ENCODE data around the gene TSPEAR. TPM values are rescaled to one million over a fixed set of nuclear protein-coding genes. Genes with fewer than 3 reads are reported as not detected.

The TSPEAR gene
- total RNA-seq, 6 experiments from 2014 or later, result not detected

GRCh38 chr21:44484498-44485253 lies 226.7 kb downstream of the TSPEAR start:
- peak overlapping the region; percentile 87 to 93 (median 92) for H3K27ac ChIP-seq
- H3K36me3 ChIP-seq, result no peaks in the 10 kb centered on the region
- DNase-seq (peak in 1 of 3 donors; percentile 31), ATAC-seq (peak in 3 of 4 donors; percentile 11 to 40 (median 32))
- TF ChIP-seq CTCF (IDR thresholded peaks at IDR 0.05) (no peak), POLR2A (IDR thresholded peaks at IDR 0.05) (no peak)
- intact Hi-C loops (cut with DNase I), result no loop called here
- H3K27me3 ChIP-seq, result no peaks in the 10 kb centered on the region
- peak overlapping the region in 2 of 3 donors; percentile 53 to 66 for H3K4me3 ChIP-seq
- H3K4me1 ChIP-seq, result peaks cover 0 to 8% (median 3%) of the 10 kb centered on the region in 4 donors
- no peaks in the 10 kb centered on the region for H3K9me3 ChIP-seq
- WGBS (ENCODE audit: insufficient coverage, low coverage, low lambda C conversion rate, missing lambda C conversion rate), result 65% methylated on average over 15 of the region's 43 CpGs

GRCh38 chr21:44483288-44484237 lies 227.8 kb downstream of the TSPEAR start:
- no peak for TF ChIP-seq CTCF (IDR thresholded peaks at IDR 0.05)
- no peak for TF ChIP-seq POLR2A (IDR thresholded peaks at IDR 0.05)
- H3K27ac ChIP-seq, result peak overlapping the region; percentile 87 to 93 (median 92)
- H3K36me3 ChIP-seq, result no peaks in the 10 kb centered on the region
- peak overlapping the region; percentile 46 to 66 (median 53) for H3K4me3 ChIP-seq
- peak; percentile 5 to 39 (median 30) for ATAC-seq
- H3K27me3 ChIP-seq, result no peaks in the 10 kb centered on the region
- H3K4me1 ChIP-seq, result peaks cover 0 to 18% (median 7%) of the 10 kb centered on the region in 4 donors
- DNase-seq, result peak in 1 of 3 donors; percentile 50
- intact Hi-C loops (cut with DNase I), result no loop called here
- 46% methylated on average over 10 of the region's 28 CpGs for WGBS (ENCODE audit: insufficient coverage, low coverage, low lambda C conversion rate, missing lambda C conversion rate)
- H3K9me3 ChIP-seq, result no peaks in the 10 kb centered on the region

GRCh38 chr21:44482581-44483287 lies 228.6 kb downstream of the TSPEAR start:
- peak overlapping the region; percentile 46 to 66 (median 53) for H3K4me3 ChIP-seq
- ATAC-seq, result peak; percentile 55 to 73 (median 63)
- H3K9me3 ChIP-seq, result no peaks in the 10 kb centered on the region
- H3K27ac ChIP-seq, result peak overlapping the region; percentile 87 to 93 (median 92)
- no peaks in the 10 kb centered on the region for H3K27me3 ChIP-seq
- peaks cover 0 to 20% (median 9%) of the 10 kb centered on the region in 4 donors for H3K4me1 ChIP-seq
- TF ChIP-seq POLR2A (IDR thresholded peaks at IDR 0.05) (peak; percentile 77), CTCF (IDR thresholded peaks at IDR 0.05) (no peak)
- 50% methylated on average over 6 of the region's 14 CpGs for WGBS (ENCODE audit: insufficient coverage, low coverage, low lambda C conversion rate, missing lambda C conversion rate)
- H3K36me3 ChIP-seq, result no peaks in the 10 kb centered on the region
- intact Hi-C loops (cut with DNase I), result no loop called here
- peak; percentile 72 to 90 (median 81) for DNase-seq

All from right lobe of liver (tissue), 6 donors.